ENCODE measurements around the gene ARAP1.

DNA sequence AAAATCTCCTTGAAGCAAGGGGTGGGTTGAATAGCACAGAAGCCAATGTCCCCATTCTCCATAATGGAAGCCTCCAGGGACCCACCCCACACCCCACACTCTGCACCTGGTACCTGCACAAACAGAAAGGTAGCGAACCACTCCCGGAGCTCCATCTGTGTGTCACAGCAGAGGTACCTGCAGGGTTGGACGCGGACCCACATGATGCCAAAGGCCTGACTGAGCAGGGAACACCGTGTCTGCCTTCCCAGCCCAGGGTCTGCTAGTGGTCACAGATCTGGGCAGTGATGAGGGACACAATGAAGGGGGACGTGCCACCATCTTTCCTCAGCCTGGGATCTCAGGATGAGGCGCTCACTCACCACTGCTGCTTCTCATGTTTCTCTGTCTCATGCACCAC, 64.9 kb downstream of the ARAP1 start:
- TF ChIP-seq, protein P1, sequence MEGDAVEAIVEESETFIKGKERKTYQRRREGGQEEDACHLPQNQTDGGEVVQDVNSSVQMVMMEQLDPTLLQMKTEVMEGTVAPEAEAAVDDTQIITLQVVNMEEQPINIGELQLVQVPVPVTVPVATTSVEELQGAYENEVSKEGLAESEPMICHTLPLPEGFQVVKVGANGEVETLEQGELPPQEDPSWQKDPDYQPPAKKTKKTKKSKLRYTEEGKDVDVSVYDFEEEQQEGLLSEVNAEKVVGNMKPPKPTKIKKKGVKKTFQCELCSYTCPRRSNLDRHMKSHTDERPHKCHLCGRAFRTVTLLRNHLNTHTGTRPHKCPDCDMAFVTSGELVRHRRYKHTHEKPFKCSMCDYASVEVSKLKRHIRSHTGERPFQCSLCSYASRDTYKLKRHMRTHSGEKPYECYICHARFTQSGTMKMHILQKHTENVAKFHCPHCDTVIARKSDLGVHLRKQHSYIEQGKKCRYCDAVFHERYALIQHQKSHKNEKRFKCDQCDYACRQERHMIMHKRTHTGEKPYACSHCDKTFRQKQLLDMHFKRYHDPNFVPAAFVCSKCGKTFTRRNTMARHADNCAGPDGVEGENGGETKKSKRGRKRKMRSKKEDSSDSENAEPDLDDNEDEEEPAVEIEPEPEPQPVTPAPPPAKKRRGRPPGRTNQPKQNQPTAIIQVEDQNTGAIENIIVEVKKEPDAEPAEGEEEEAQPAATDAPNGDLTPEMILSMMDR (conservative IDR thresholded peaks at IDR 0.05; ENCODE audit: low read depth, low read length) = no peak
- no peak for TF ChIP-seq EZH2 (IDR thresholded peaks at IDR 0.05; ENCODE audit: borderline replicate concordance, low read depth, low read length, poor library complexity, severe bottlenecking)

All from A673 (cell line).